ENCODE results near the gene MTERF2.

- TF ChIP-seq CTCF (IDR thresholded peaks at IDR 0.05; ENCODE audit: low read depth, low read length, missing input control) (no peak), SP1 (IDR thresholded peaks at IDR 0.05) (no peak), HNF4G (IDR thresholded peaks at IDR 0.05) (no peak), ZBTB33 (IDR thresholded peaks at IDR 0.05) (no peak), TAF1 (conservative IDR thresholded peaks at IDR 0.05) (no peak), REST (IDR thresholded peaks at IDR 0.05) (no peak), GABPA (IDR thresholded peaks at IDR 0.05 in 1 of 2, conservative IDR thresholded peaks at IDR 0.05 in 1 of 2) (no peak)
Measured at GRCh38 chr12:106975098-106975497, 11.8 kb downstream of the MTERF2 start.

Data from liver (tissue), 3 donors.